Muscle of leg (tissue), 11 donors: ENCODE results near the gene GJA4. TPM values are rescaled to one million over a fixed set of nuclear protein-coding genes. Genes with fewer than 3 reads are reported as not detected.

ENCODE experiments used
- DNase-seq: peaks from one replicate; pipeline ENCODE4 v3.0.0; 2013
- H3K27ac ChIP-seq: one replicate; pipeline ENCODE4 v1.5.1; 2013; ENCODE audit warnings: mild to moderate bottlenecking, low read length, control low read depth
- H3K27me3 ChIP-seq: one replicate; pipeline ENCODE4 v1.6.1; 2013; ENCODE audit warnings: low read length; ENCODE audit not compliant: control insufficient read depth, insufficient read depth
- H3K36me3 ChIP-seq: one replicate; pipeline ENCODE4 v1.6.1; 2013; ENCODE audit warnings: low read length; ENCODE audit not compliant: control insufficient read depth, insufficient read depth
- H3K4me1 ChIP-seq: one replicate; pipeline ENCODE4 v1.6.1; 2013; ENCODE audit warnings: low read length; ENCODE audit not compliant: control insufficient read depth, insufficient read depth
- H3K4me3 ChIP-seq: one replicate; pipeline ENCODE4 v1.5.1; 2013; ENCODE audit warnings: low read length, control low read depth
- H3K9me3 ChIP-seq: replicated peaks from 2 replicates; pipeline ENCODE4 v1.6.1; 2013; ENCODE audit warnings: low read depth, low read length; ENCODE audit not compliant: control insufficient read depth
- WGBS: methylation state at CpG from one replicate; pipeline ENCODE4 v1.1.5; 2013; ENCODE audit warnings: missing lambda C conversion rate; ENCODE audit not compliant: insufficient coverage; 5-methylcytosine and 5-hydroxymethylcytosine counted together
- polyA plus RNA-seq, 8 donors: library from polyadenylated mRNA; unstranded; fragments of 120-200 nt; gene quantifications; one replicate each; pipeline versions ENCODE4 v1.2.1 to v1.2.3, GENCODE V29; 2013; ENCODE audit warnings: inconsistent platforms in 1 of 8, low replicate concordance in 1 of 8; ENCODE audit not compliant: insufficient read length in 8 of 8, insufficient read depth in 1 of 8
- total RNA-seq: library from RNA; stranded (reverse); fragments of 120-200 nt; gene quantifications from one replicate; pipeline ENCODE4 v1.2.4, GENCODE V29; 2013

The GJA4 gene
- total and polyA plus RNA-seq, 9 donors, result 31.4 to 53.9 (median 36.2) TPM

GRCh38 chr1:34844252-34844634 lies 51.4 kb downstream of the GJA4 start:
- Histone ChIP-seq H3K4me1 (peaks cover 19% of the 10 kb centered on the region), H3K4me3 (no peak overlapping the region), H3K9me3 (no peaks in the 10 kb centered on the region), H3K36me3 (peaks cover 10% of the 10 kb centered on the region), H3K27me3 (no peaks in the 10 kb centered on the region), H3K27ac (peak overlapping the region; percentile 81)
- WGBS, result no CpG with 5 or more reads among the region's 4 CpGs
- DNase-seq, result no peak

Other genes with a start within 250 kb of the GJA4 start
- not detected for gene GJB5, start 38.0 kb upstream of the GJA4 start, total RNA-seq
- 1 to 10 TPM in 1 of 8 donors, under 1 TPM in 4, not detected in 3; 0.26 to 3.2 (median 0.29) TPM for gene GJB5, start 38.0 kb upstream of the GJA4 start, polyA plus RNA-seq
- not detected for gene GJB4, start 33.3 kb upstream of the GJA4 start, total RNA-seq
- under 1 TPM in 3 of 8 donors, not detected in 5; 0.05 to 0.13 (median 0.11) TPM for gene GJB4, start 33.3 kb upstream of the GJA4 start, polyA plus RNA-seq
- gene GJB3, start 11.8 kb upstream of the GJA4 start, total RNA-seq, result not detected
- gene GJB3, start 11.8 kb upstream of the GJA4 start, polyA plus RNA-seq, result 1 to 10 TPM in 1 of 8 donors, under 1 TPM in 4, not detected in 3; 0.10 to 1.8 (median 0.12) TPM
- gene SMIM12, start 66.8 kb downstream of the GJA4 start, total RNA-seq, result 21.7 TPM
- gene SMIM12, start 66.8 kb downstream of the GJA4 start, polyA plus RNA-seq, result 10 to 100 TPM; 23.2 to 31.8 (median 26.9) TPM
- 0.22 TPM for gene DLGAP3, start 136.7 kb downstream of the GJA4 start, total RNA-seq
- under 1 TPM; 0.15 to 0.95 (median 0.25) TPM for gene DLGAP3, start 136.7 kb downstream of the GJA4 start, polyA plus RNA-seq
- gene TMEM35B, start 192.3 kb downstream of the GJA4 start, total RNA-seq, result 16.3 TPM
- gene TMEM35B, start 192.3 kb downstream of the GJA4 start, polyA plus RNA-seq, result 10 to 100 TPM; 17.6 to 25.9 (median 21.1) TPM
- 8.9 TPM for gene ZMYM6, start 238.9 kb downstream of the GJA4 start, total RNA-seq
- 10 to 100 TPM in 5 of 8 donors, 1 to 10 TPM in 3; 7.4 to 13.1 (median 10.4) TPM for gene ZMYM6, start 238.9 kb downstream of the GJA4 start, polyA plus RNA-seq